ENCODE results near the gene ETHE1. TPM values are rescaled to one million over a fixed set of nuclear protein-coding genes. Genes with fewer than 3 reads are reported as not detected.

ETHE1 gene
- total RNA-seq, 2 experiments from 2014 or later: 20.2 to 21.7 TPM

GRCh38 chr19:43462383-43462782, 64.6 kb downstream of the ETHE1 start:
- POLR2A ChIA-PET: interaction anchor here (1.1 to 3.7 kb wide), 13 partner anchors 12 to 206 kb away, joined by 4 to 88 read pairs (median 18); partner anchors contain the start of genes IRGQ, PHLDB3, ZNF575 and ZNF576
- Histone ChIP-seq H3K4me1 (ENCODE audit: insufficient read depth, low read length) (peaks cover 39% of the 10 kb centered on the region), H3K9me3 (ENCODE audit: control insufficient read depth in 1 of 2, insufficient read depth in 1 of 2, low read length in 2 of 2) (no peaks in the 10 kb centered on the region), H3K27ac (ENCODE audit: low read depth in 1 of 2, low read length in 2 of 2) (no peak overlapping the region), H3K4me3 (ENCODE audit: low read length) (peak overlapping the region; percentile 88), H3K27me3 (ENCODE audit: control insufficient read depth in 1 of 2, insufficient read depth in 2 of 2, low read length in 2 of 2) (no peaks in the 10 kb centered on the region), H3K36me3 (ENCODE audit: insufficient read depth, low read length) (no peaks in the 10 kb centered on the region)
- Mint-ChIP-seq H3K9me3 (no peaks in the 10 kb centered on the region), H3K27ac (peak overlapping the region; percentile 97), H3K27me3 (no peaks in the 10 kb centered on the region), H3K36me3 (ENCODE audit: low read depth) (peaks cover 11% of the 10 kb centered on the region), H3K4me3 (peak overlapping the region; percentile 95), H3K4me1 (ENCODE audit: low read depth) (peaks cover 55% of the 10 kb centered on the region)
- intact Hi-C loops (cut with DNase I, micrococcal nuclease): loop anchor here (2.0 to 10.0 kb wide), 4 partner anchors 16 to 292 kb away; partner anchors contain the start of genes IRGQ (in 1 of the 2), SMG9 (in 1 of the 2) and ZNF576 (in 1 of the 2)
- DNase-seq: no peak
- ATAC-seq (ENCODE audit: poor library complexity): no peak
- TF ChIP-seq CTCF (IDR thresholded peaks at IDR 0.05): no peak
- CTCF ChIA-PET: interaction anchor here (1.2 to 4.3 kb wide), 7 partner anchors 12 to 206 kb away, joined by 3 to 30 read pairs (median 12); partner anchors contain the start of gene PHLDB3

GRCh38 chr19:43461303-43461702, 65.7 kb downstream of the ETHE1 start:
- POLR2A ChIA-PET: interaction anchor here (0.9 to 1.6 kb wide), 2 partner anchors 23 to 63 kb away, joined by 3 to 5 read pairs; no protein-coding TSS in a partner anchor
- Histone ChIP-seq H3K36me3 (ENCODE audit: insufficient read depth, low read length) (no peaks in the 10 kb centered on the region), H3K27me3 (ENCODE audit: control insufficient read depth in 1 of 2, insufficient read depth in 2 of 2, low read length in 2 of 2) (no peaks in the 10 kb centered on the region), H3K27ac (ENCODE audit: low read depth in 1 of 2, low read length in 2 of 2) (no peak overlapping the region), H3K4me3 (ENCODE audit: low read length) (no peak overlapping the region), H3K4me1 (ENCODE audit: insufficient read depth, low read length) (peaks cover 33% of the 10 kb centered on the region), H3K9me3 (ENCODE audit: control insufficient read depth in 1 of 2, insufficient read depth in 1 of 2, low read length in 2 of 2) (no peaks in the 10 kb centered on the region)
- H3K36me3 Mint-ChIP-seq (ENCODE audit: low read depth): peaks cover 11% of the 10 kb centered on the region
- intact Hi-C loops (cut with DNase I, micrococcal nuclease): loop anchor here in 1 of 2 experiments (5.0 to 10.0 kb wide), 2 partner anchors 136 to 293 kb away; partner anchors contain the start of genes IRGQ, SMG9 and ZNF576
- DNase-seq: no peak
- peak overlapping the region; percentile 97 for H3K27ac Mint-ChIP-seq
- H3K4me1 Mint-ChIP-seq (ENCODE audit: low read depth): peaks cover 51% of the 10 kb centered on the region
- H3K27me3 Mint-ChIP-seq: no peaks in the 10 kb centered on the region
- no peak for ATAC-seq (ENCODE audit: poor library complexity)
- CTCF ChIA-PET: interaction anchor here (1.2 kb wide), 1 partner anchor 134 kb away, joined by 3 read pairs; no protein-coding TSS in a partner anchor
- H3K4me3 Mint-ChIP-seq: no peak overlapping the region
- no peak for TF ChIP-seq CTCF (IDR thresholded peaks at IDR 0.05)
- no peaks in the 10 kb centered on the region for H3K9me3 Mint-ChIP-seq

GRCh38 chr19:43460362-43461016, 66.5 kb downstream of the ETHE1 start:
- Mint-ChIP-seq H3K9me3 (no peaks in the 10 kb centered on the region), H3K27me3 (no peaks in the 10 kb centered on the region), H3K4me1 (ENCODE audit: low read depth) (peaks cover 43% of the 10 kb centered on the region), H3K27ac (peak overlapping the region; percentile 97), H3K4me3 (peak overlapping the region; percentile 4), H3K36me3 (ENCODE audit: low read depth) (peaks cover 11% of the 10 kb centered on the region)
- Histone ChIP-seq H3K4me3 (ENCODE audit: low read length) (no peak overlapping the region), H3K36me3 (ENCODE audit: insufficient read depth, low read length) (no peaks in the 10 kb centered on the region), H3K4me1 (ENCODE audit: insufficient read depth, low read length) (peaks cover 26% of the 10 kb centered on the region), H3K27ac (ENCODE audit: low read depth in 1 of 2, low read length in 2 of 2) (no peak overlapping the region), H3K27me3 (ENCODE audit: control insufficient read depth in 1 of 2, insufficient read depth in 2 of 2, low read length in 2 of 2) (no peaks in the 10 kb centered on the region), H3K9me3 (ENCODE audit: control insufficient read depth in 1 of 2, insufficient read depth in 1 of 2, low read length in 2 of 2) (no peaks in the 10 kb centered on the region)
- CTCF ChIA-PET: interaction anchor here (1.2 to 2.1 kb wide), 3 partner anchors 13 to 135 kb away, joined by 3 to 5 read pairs (median 3); no protein-coding TSS in a partner anchor
- intact Hi-C loops (cut with DNase I, micrococcal nuclease): loop anchor here in 1 of 2 experiments (5.0 to 10.0 kb wide), 2 partner anchors 137 to 294 kb away; partner anchors contain the start of genes IRGQ, SMG9 and ZNF576
- no peak for TF ChIP-seq CTCF (IDR thresholded peaks at IDR 0.05)
- no peak for DNase-seq
- no peak for ATAC-seq (ENCODE audit: poor library complexity)
- POLR2A ChIA-PET: interaction anchor here (1.4 to 1.6 kb wide), 2 partner anchors 22 to 43 kb away, joined by 4 to 5 read pairs; no protein-coding TSS in a partner anchor
